ENCODE results near the gene TGM1.

Gene TGM1

GRCh38 chr14:24290746-24291145 lies 27.8 kb upstream of the TGM1 start:
- TF ChIP-seq PKNOX1 (IDR thresholded peaks at IDR 0.05) (no peak), ELF4 (IDR thresholded peaks at IDR 0.05) (no peak), CTBP1 (IDR thresholded peaks at IDR 0.05; ENCODE audit: borderline replicate concordance) (no peak), FOXK2 (IDR thresholded peaks at IDR 0.05) (no peak)
- CTCF ChIA-PET = interaction anchor here (1.7 kb wide), 1 partner anchor 19 kb away, joined by 6 read pairs; the partner anchor contains the start of gene RABGGTA
- no peak for DNase-seq (ENCODE audit: extremely low spot score)
- POLR2A ChIA-PET = interaction anchor here (0.9 to 2.9 kb wide), 4 partner anchors 8 to 48 kb away, joined by 3 to 22 read pairs (median 8); partner anchors contain the start of genes DHRS1, NOP9, RABGGTA and TINF2

- ChIA-PET POLR2A (interaction anchor here (0.7 to 1.4 kb wide), 5 partner anchors 19 to 152 kb away, joined by 3 to 6 read pairs (median 4); partner anchors contain the start of genes CHMP4A and TINF2), CTCF (interaction anchor here (0.6 to 1.7 kb wide), 2 partner anchors 9 to 18 kb away, joined by 4 to 6 read pairs; partner anchors contain the start of gene RABGGTA)
- no peak for DNase-seq (ENCODE audit: extremely low spot score)
- TF ChIP-seq SUZ12 (IDR thresholded peaks at IDR 0.05) (no peak), FOXK2 (IDR thresholded peaks at IDR 0.05) (no peak), HDGF (IDR thresholded peaks at IDR 0.05; ENCODE audit: borderline replicate concordance) (no peak), FOXA1 (IDR thresholded peaks at IDR 0.05) (no peak), ZNF384 (IDR thresholded peaks at IDR 0.05) (no peak), PKNOX1 (IDR thresholded peaks at IDR 0.05) (no peak), NFRKB (IDR thresholded peaks at IDR 0.05) (no peak)
These were observed 26.8 kb upstream of the TGM1 start for GRCh38 chr14:24289649-24290280.

DNA sequence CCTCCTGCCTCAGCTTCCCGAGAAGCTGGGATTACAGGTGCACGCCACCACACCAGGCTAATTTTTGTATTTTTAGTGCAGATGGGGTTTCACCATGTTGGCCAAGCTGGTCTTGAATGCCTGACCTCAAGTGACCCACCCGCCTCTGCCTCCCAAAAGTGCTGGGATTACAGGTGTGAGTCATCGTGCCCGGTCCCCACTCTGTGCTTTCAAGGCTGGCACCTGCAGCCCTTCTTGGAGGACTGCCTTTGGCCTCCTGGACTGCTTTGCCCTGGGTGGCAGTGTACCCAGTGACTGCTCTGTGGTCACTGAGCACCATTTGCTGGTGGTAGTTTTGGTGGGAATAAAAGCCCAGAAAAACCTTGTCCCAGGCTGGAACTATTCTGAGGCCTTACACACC lies 24.0 kb upstream of the TGM1 start:
- POLR2A ChIA-PET = interaction anchor here (2.0 kb wide), 1 partner anchor 44 kb away, joined by 8 read pairs; the partner anchor contains the start of gene TINF2
- CTCF ChIA-PET = interaction anchor here (2.4 kb wide), 1 partner anchor 10 kb away, joined by 8 read pairs; no protein-coding TSS in a partner anchor
- TF ChIP-seq ELF4 (IDR thresholded peaks at IDR 0.05) (no peak), LEF1 (IDR thresholded peaks at IDR 0.05; ENCODE audit: borderline replicate concordance) (no peak), CTBP1 (IDR thresholded peaks at IDR 0.05; ENCODE audit: borderline replicate concordance) (no peak), NFRKB (IDR thresholded peaks at IDR 0.05) (no peak), TARDBP (IDR thresholded peaks at IDR 0.05) (no peak), SP1 (IDR thresholded peaks at IDR 0.05) (no peak), L3MBTL2 (conservative IDR thresholded peaks at IDR 0.05) (no peak), FOXM1 (IDR thresholded peaks at IDR 0.05; ENCODE audit: borderline replicate concordance) (no peak), PKNOX1 (IDR thresholded peaks at IDR 0.05) (no peak), FOXA1 (IDR thresholded peaks at IDR 0.05) (no peak)
- no peak for DNase-seq (ENCODE audit: extremely low spot score)

DNA sequence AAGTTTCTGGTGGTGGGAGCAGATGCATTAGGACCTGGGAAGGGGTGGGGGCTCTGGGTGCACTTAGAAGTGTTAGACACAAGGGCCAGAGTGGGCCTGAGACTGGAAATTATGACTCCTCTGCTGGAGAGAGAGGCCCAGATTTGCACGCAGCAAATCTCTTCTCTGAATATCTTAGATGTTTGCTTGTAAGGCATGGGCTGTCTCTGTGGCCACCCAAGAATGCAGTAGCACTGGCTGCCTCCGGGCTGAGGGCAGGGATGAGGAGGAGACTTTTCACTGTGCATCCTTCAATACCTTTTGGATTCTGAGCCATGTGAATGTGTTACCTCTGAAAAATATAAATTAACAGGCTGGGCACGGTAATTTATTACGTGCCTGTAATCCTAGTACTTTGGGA lies 22.4 kb upstream of the TGM1 start:
- ChIA-PET CTCF (interaction anchor here (0.6 to 1.8 kb wide), 2 partner anchors 12 to 124 kb away, joined by 3 to 4 read pairs; partner anchors contain the start of gene IRF9), POLR2A (interaction anchor here (1.0 kb wide), 1 partner anchor 14 kb away, joined by 6 read pairs; the partner anchor contains the start of gene RABGGTA)
- DNase-seq (ENCODE audit: extremely low spot score) = no peak
- TF ChIP-seq FOXM1 (IDR thresholded peaks at IDR 0.05; ENCODE audit: borderline replicate concordance) (no peak), HDGF (IDR thresholded peaks at IDR 0.05; ENCODE audit: borderline replicate concordance) (no peak), NFRKB (IDR thresholded peaks at IDR 0.05) (no peak), CTBP1 (IDR thresholded peaks at IDR 0.05; ENCODE audit: borderline replicate concordance) (no peak), L3MBTL2 (conservative IDR thresholded peaks at IDR 0.05) (no peak), FOXK2 (IDR thresholded peaks at IDR 0.05) (no peak), TARDBP (IDR thresholded peaks at IDR 0.05) (no peak), SP1 (IDR thresholded peaks at IDR 0.05) (no peak), LEF1 (IDR thresholded peaks at IDR 0.05; ENCODE audit: borderline replicate concordance) (no peak), FOXA1 (IDR thresholded peaks at IDR 0.05) (no peak), PKNOX1 (IDR thresholded peaks at IDR 0.05) (no peak), ELF4 (IDR thresholded peaks at IDR 0.05) (no peak), ARNT (IDR thresholded peaks at IDR 0.05) (no peak)

DNA sequence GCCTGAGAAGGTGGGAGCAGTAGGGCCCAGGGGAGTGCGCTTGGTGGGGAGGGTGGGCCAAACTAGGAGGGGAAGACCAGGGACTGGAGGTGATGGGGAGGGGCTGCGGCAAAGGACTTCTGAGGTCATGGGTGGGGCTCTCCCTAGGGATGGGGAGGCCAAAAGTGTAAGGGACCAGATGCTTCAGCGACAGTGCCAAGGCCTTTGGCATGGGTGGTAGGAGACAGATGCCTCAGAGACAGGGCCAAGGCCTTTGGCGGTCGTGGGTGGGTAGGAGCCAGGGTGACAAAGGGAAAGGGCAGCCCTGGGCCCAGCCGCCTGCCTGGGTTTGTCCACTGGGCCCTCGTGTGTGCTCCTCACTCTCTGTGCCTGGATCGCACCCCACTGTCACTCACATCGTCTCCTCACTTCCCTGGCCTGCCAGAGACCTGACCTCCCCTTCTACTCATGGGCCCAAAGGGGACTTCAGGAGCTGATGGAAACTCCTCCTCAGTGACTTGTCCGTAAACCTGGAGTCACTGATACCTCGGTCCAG lies 21.6 kb upstream of the TGM1 start:
- POLR2A ChIA-PET = interaction anchor here (1.0 to 5.3 kb wide), 2 partner anchors 13 kb away, joined by 6 to 39 read pairs; partner anchors contain the start of gene RABGGTA
- no peak for TF ChIP-seq LEF1 (IDR thresholded peaks at IDR 0.05; ENCODE audit: borderline replicate concordance)
- no peak for TF ChIP-seq CTBP1 (IDR thresholded peaks at IDR 0.05; ENCODE audit: borderline replicate concordance)
- TF ChIP-seq BHLHE40 (IDR thresholded peaks at IDR 0.05; ENCODE audit: borderline replicate concordance) = no peak
- no peak for TF ChIP-seq SUZ12 (IDR thresholded peaks at IDR 0.05)
- no peak for TF ChIP-seq L3MBTL2 (conservative IDR thresholded peaks at IDR 0.05)
- no peak for TF ChIP-seq ZNF384 (IDR thresholded peaks at IDR 0.05)
- no peak for TF ChIP-seq ELF4 (IDR thresholded peaks at IDR 0.05)
- no peak for TF ChIP-seq SP1 (IDR thresholded peaks at IDR 0.05)
- no peak for TF ChIP-seq ARNT (IDR thresholded peaks at IDR 0.05)
- TF ChIP-seq HDGF (IDR thresholded peaks at IDR 0.05; ENCODE audit: borderline replicate concordance) = no peak
- TF ChIP-seq FOXA1 (IDR thresholded peaks at IDR 0.05) = no peak
- no peak for TF ChIP-seq FOXK2 (IDR thresholded peaks at IDR 0.05)
- no peak for TF ChIP-seq NFRKB (IDR thresholded peaks at IDR 0.05)
- TF ChIP-seq TARDBP (IDR thresholded peaks at IDR 0.05) = no peak
- no peak for TF ChIP-seq PKNOX1 (IDR thresholded peaks at IDR 0.05)
- TF ChIP-seq FOXM1 (IDR thresholded peaks at IDR 0.05; ENCODE audit: borderline replicate concordance) = no peak
- CTCF ChIA-PET = interaction anchor here (1.1 to 1.8 kb wide), 2 partner anchors 13 to 147 kb away, joined by 3 to 4 read pairs; no protein-coding TSS in a partner anchor
- no peak for DNase-seq (ENCODE audit: extremely low spot score)

Data from HEK293T (cell line).